PC-3 (cell line): ENCODE data around the gene C16orf92. TPM values are rescaled to one million over a fixed set of nuclear protein-coding genes. Genes with fewer than 3 reads are reported as not detected.
"Not testable (repeated sequence)": the region's sequence is repeated elsewhere in the genome, so short reads cannot be mapped to it uniquely, and the experiment has no call there.

Experiments used
- ATAC-seq: fragments of 200-7000 bp; cut with Tn5 transposase; 2 replicates; pipeline ENCODE4 v1.9.1; 2020; ENCODE audit warnings: mild to moderate bottlenecking, moderate library complexity
- BruUV-seq: library from RNA; stranded (reverse); fragments of 400-500 nt; replicated peaks from 2 replicates; lab custom pipeline; 2021; lab: Mats Ljungman, UMichigan
- CTCF ChIA-PET: fragments of 300-600 bp; sonication (Branson Sonifier 250); formaldehyde crosslinking; loops from one replicate; lab custom pipeline; 2022; ENCODE audit warnings: antibody characterized with exemption; lab: Charles Lee
- POLR2A ChIA-PET: fragments of 300-600 bp; sonication (Branson Sonifier 250); formaldehyde crosslinking; loops from one replicate; lab custom pipeline; 2022; ENCODE audit warnings: antibody characterized with exemption; ENCODE audit not compliant: unreplicated experiment; lab: Charles Lee
- DNase-seq: peaks from one replicate; pipeline ENCODE4 v3.0.0-alpha.2; 2015
- H2AFZ ChIP-seq: fragments of 300-600 bp; sonication (generic); 2 replicates; pipeline ENCODE4 v1.6.0; 2016; ENCODE audit warnings: antibody characterized with exemption, low read length
- H3F3A ChIP-seq: fragments of 300-600 bp; sonication (generic); one replicate; pipeline ENCODE4 v1.6.0; 2017; ENCODE audit warnings: antibody characterized with exemption, low read length, control low read depth, mild to moderate bottlenecking; ENCODE audit not compliant: unreplicated experiment
- H3K27ac ChIP-seq: fragments of 300-600 bp; sonication (generic); 2 replicates; pipeline ENCODE4 v1.5.1; 2016; ENCODE audit warnings: mild to moderate bottlenecking, low read length
- H3K27me3 ChIP-seq: fragments of 300-600 bp; sonication (generic); 2 replicates; pipeline ENCODE4 v1.6.1; 2016; ENCODE audit warnings: low read length, mixed read lengths
- H3K36me3 ChIP-seq: fragments of 300-600 bp; sonication (generic); 2 replicates; pipeline ENCODE4 v1.6.1; 2016; ENCODE audit warnings: low read depth, mixed run types, low read length, mixed read lengths
- H3K4me1 ChIP-seq: fragments of 300-600 bp; sonication (generic); 2 replicates; pipeline ENCODE4 v1.5.1; 2016; ENCODE audit warnings: low read length; ENCODE audit not compliant: insufficient read depth
- H3K4me2 ChIP-seq: fragments of 300-600 bp; sonication (generic); 2 replicates; pipeline ENCODE4 v1.6.0; 2016; ENCODE audit warnings: low read length
- H3K4me3 ChIP-seq: fragments of 300-600 bp; sonication (generic); 2 replicates; pipeline ENCODE4 v1.5.1; 2016; ENCODE audit warnings: mild to moderate bottlenecking, low read length, mixed read lengths
- H3K79me2 ChIP-seq: fragments of 300-600 bp; sonication (generic); 2 replicates; pipeline ENCODE4 v1.6.1; 2017; ENCODE audit warnings: low read length, mixed read lengths
- H3K9ac ChIP-seq: fragments of 300-600 bp; sonication (generic); 2 replicates; pipeline ENCODE4 v1.6.0; 2016; ENCODE audit warnings: mild to moderate bottlenecking, low read length
- H3K9me2 ChIP-seq: fragments of 300-600 bp; sonication (generic); replicated peaks from 2 replicates; pipeline ENCODE4 v1.6.1; 2016; ENCODE audit warnings: mixed run types, low read length, mixed read lengths
- H3K9me3 ChIP-seq: fragments of 300-600 bp; sonication (generic); 2 replicates; pipeline ENCODE4 v1.6.1; 2016; ENCODE audit warnings: low read length, mixed read lengths
- H4K20me1 ChIP-seq: fragments of 300-600 bp; sonication (generic); 2 replicates; pipeline ENCODE4 v1.6.1; 2016; ENCODE audit warnings: low read length, mixed read lengths
- EZH2 ChIP-seq: fragments of 300-600 bp; sonication (generic); IDR thresholded peaks from one replicate; pipeline ENCODE4 v1.6.1; 2017; ENCODE audit warnings: antibody characterized with exemption, mild to moderate bottlenecking, low read length; ENCODE audit not compliant: unreplicated experiment
- EZH2phosphoT487 ChIP-seq: fragments of 300-600 bp; sonication (generic); IDR thresholded peaks from 2 replicates; pipeline ENCODE4 v1.6.1; 2018; ENCODE audit warnings: mild to moderate bottlenecking, antibody characterized with exemption, low read length, borderline replicate concordance
- intact Hi-C: fragments of 100-400 bp; cut with micrococcal nuclease; formaldehyde crosslinking; loops from 2 replicates; pipeline ENCODE4 v1.9.0; 2023
- total RNA-seq: library from RNA; depleted of rRNA; stranded (reverse); fragments of >200 nt; gene quantifications from 2 replicates; pipeline ENCODE4 v1.2.3, GENCODE V29; 2014
- TF ChIP-seq, protein P1 (sequence below): fragments of 300-600 bp; sonication (generic); conservative IDR thresholded peaks from 2 replicates; pipeline ENCODE4 v1.5.1; 2017; ENCODE audit warnings: antibody characterized with exemption, low read depth, mild to moderate bottlenecking, low read length

Gene C16orf92
- total RNA-seq, 1 experiment from 2014 or later: not detected

- no peak overlapping the region for H3K27ac ChIP-seq
- H3K79me2 ChIP-seq: no peaks in the 10 kb centered on the region
- no peaks in the 10 kb centered on the region for H3K9me2 ChIP-seq
- no peak overlapping the region for H3K4me3 ChIP-seq
- ATAC-seq (no peak), DNase-seq (no peak)
- H3K4me1 ChIP-seq: no peaks in the 10 kb centered on the region
- ChIA-PET POLR2A (no interaction called here), CTCF (no interaction called here)
- H3K27me3 ChIP-seq: no peaks in the 10 kb centered on the region
- H3K4me2 ChIP-seq: no peak overlapping the region
- H3K9me3 ChIP-seq: no peaks in the 10 kb centered on the region
- H4K20me1 ChIP-seq: no peaks in the 10 kb centered on the region
- intact Hi-C loops: no loop called here
- no peaks in the 10 kb centered on the region for H3K36me3 ChIP-seq
- no peak overlapping the region for H3K9ac ChIP-seq
- no peaks in the 10 kb centered on the region for H3F3A ChIP-seq
- BruUV-seq: no TSS peak
- TF ChIP-seq EZH2phosphoT487 (no peak), EZH2 (no peak)
- TF ChIP-seq, protein P1, sequence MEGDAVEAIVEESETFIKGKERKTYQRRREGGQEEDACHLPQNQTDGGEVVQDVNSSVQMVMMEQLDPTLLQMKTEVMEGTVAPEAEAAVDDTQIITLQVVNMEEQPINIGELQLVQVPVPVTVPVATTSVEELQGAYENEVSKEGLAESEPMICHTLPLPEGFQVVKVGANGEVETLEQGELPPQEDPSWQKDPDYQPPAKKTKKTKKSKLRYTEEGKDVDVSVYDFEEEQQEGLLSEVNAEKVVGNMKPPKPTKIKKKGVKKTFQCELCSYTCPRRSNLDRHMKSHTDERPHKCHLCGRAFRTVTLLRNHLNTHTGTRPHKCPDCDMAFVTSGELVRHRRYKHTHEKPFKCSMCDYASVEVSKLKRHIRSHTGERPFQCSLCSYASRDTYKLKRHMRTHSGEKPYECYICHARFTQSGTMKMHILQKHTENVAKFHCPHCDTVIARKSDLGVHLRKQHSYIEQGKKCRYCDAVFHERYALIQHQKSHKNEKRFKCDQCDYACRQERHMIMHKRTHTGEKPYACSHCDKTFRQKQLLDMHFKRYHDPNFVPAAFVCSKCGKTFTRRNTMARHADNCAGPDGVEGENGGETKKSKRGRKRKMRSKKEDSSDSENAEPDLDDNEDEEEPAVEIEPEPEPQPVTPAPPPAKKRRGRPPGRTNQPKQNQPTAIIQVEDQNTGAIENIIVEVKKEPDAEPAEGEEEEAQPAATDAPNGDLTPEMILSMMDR: no peak
- no peak overlapping the region for H2AFZ ChIP-seq
These were observed 6.3 kb upstream of the C16orf92 start for GRCh38 chr16:30016555-30017276.

GRCh38 chr16:30017277-30017656, 5.7 kb upstream of the C16orf92 start:
- H3K27me3 ChIP-seq: no peaks in the 10 kb centered on the region
- TF ChIP-seq EZH2: no peak
- TF ChIP-seq, protein P1: no peak
- TF ChIP-seq EZH2phosphoT487: no peak
- no peaks in the 10 kb centered on the region for H3K4me1 ChIP-seq
- H2AFZ ChIP-seq: no peak overlapping the region
- intact Hi-C loops: no loop called here
- ChIA-PET POLR2A (no interaction called here), CTCF (no interaction called here)
- no peak overlapping the region for H3K4me2 ChIP-seq
- H3K9me2 ChIP-seq: no peaks in the 10 kb centered on the region
- no peak overlapping the region for H3K27ac ChIP-seq
- H3K9me3 ChIP-seq: no peaks in the 10 kb centered on the region
- H3K79me2 ChIP-seq: no peaks in the 10 kb centered on the region
- no peaks in the 10 kb centered on the region for H4K20me1 ChIP-seq
- DNase-seq (no peak), ATAC-seq (no peak)
- H3K9ac ChIP-seq: no peak overlapping the region
- BruUV-seq: no TSS peak
- no peak overlapping the region for H3K4me3 ChIP-seq
- no peaks in the 10 kb centered on the region for H3F3A ChIP-seq
- H3K36me3 ChIP-seq: no peaks in the 10 kb centered on the region

DNA sequence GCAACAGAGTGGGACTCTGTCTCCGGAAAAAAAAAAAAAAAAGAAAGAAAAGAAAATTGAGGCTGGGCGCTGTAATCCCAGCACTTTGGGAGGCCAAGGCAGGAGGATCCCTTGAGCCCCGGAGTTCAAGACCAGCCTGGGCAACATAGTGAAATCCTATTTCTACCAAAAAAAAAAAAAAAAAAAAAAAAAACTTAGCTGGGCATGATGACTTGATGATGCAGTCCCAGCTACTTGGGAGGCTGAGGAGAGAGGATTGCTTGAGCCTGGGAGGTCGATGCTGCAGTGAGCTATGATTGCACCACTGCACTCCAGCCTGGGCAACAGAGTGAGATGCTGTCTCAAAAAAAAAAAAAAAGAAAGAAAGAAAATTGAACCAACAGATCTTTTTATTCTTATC, 5.1 kb upstream of the C16orf92 start:
- H3K4me2 ChIP-seq, H3K79me2 ChIP-seq, H4K20me1 ChIP-seq, DNase-seq, H3K9ac ChIP-seq, POLR2A ChIA-PET, H3K4me1 ChIP-seq, H3K36me3 ChIP-seq, CTCF ChIA-PET, intact Hi-C loops, H3F3A ChIP-seq, H3K4me3 ChIP-seq, H3K9me3 ChIP-seq, H3K27me3 ChIP-seq, ATAC-seq, H2AFZ ChIP-seq, H3K9me2 ChIP-seq, BruUV-seq, H3K27ac ChIP-seq: not testable (repeated sequence)
